GM19193 (cell line): ENCODE data around the gene CADM4.

Source experiments
- POLR2A ChIP-seq: IDR thresholded peaks from 4 replicates; pipeline ENCODE4 v1.6.1; 2011; ENCODE audit not compliant: insufficient read depth, insufficient read length; ENCODE audit errors: extremely low read depth

The CADM4 gene

GRCh38 chr19:43672061-43672679 lies 32.5 kb upstream of the CADM4 start:
- TF ChIP-seq POLR2A, result no peak

GRCh38 chr19:43668406-43669109 lies 28.9 kb upstream of the CADM4 start:
- peak; percentile 41 for TF ChIP-seq POLR2A

GRCh38 chr19:43667876-43668405 lies 28.3 kb upstream of the CADM4 start:
- TF ChIP-seq POLR2A, result no peak

- no peak for TF ChIP-seq POLR2A
These were observed 27.7 kb upstream of the CADM4 start for GRCh38 chr19:43667126-43667875.

GRCh38 chr19:43664018-43664417 lies 24.4 kb upstream of the CADM4 start:
- TF ChIP-seq POLR2A, result no peak

GRCh38 chr19:43662487-43662886 lies 22.8 kb upstream of the CADM4 start:
- no peak for TF ChIP-seq POLR2A

- no peak for TF ChIP-seq POLR2A
These were observed 21.3 kb upstream of the CADM4 start for GRCh38 chr19:43660971-43661360.

- TF ChIP-seq POLR2A, result no peak
These were observed 20.8 kb upstream of the CADM4 start for GRCh38 chr19:43660301-43660970.

GRCh38 chr19:43658494-43658893 lies 18.8 kb upstream of the CADM4 start:
- no peak for TF ChIP-seq POLR2A

- TF ChIP-seq POLR2A, result no peak
These were observed 18.4 kb upstream of the CADM4 start for GRCh38 chr19:43658001-43658400.

- no peak for TF ChIP-seq POLR2A
These were observed 16.8 kb upstream of the CADM4 start for GRCh38 chr19:43656436-43656835.

- no peak for TF ChIP-seq POLR2A
These were observed 12.9 kb upstream of the CADM4 start for GRCh38 chr19:43652546-43652874.

GRCh38 chr19:43651758-43652545 lies 12.3 kb upstream of the CADM4 start:
- no peak for TF ChIP-seq POLR2A

GRCh38 chr19:43649514-43649913 lies 9.9 kb upstream of the CADM4 start:
- TF ChIP-seq POLR2A, result no peak

- no peak for TF ChIP-seq POLR2A
These were observed 9.0 kb upstream of the CADM4 start for GRCh38 chr19:43648633-43649032.

GRCh38 chr19:43644181-43644580 lies 4.5 kb upstream of the CADM4 start:
- no peak for TF ChIP-seq POLR2A
